HS-5 (cell line): ENCODE results near the gene RIMBP3B.
"Not testable (repeated sequence)": the region's sequence is repeated elsewhere in the genome, so short reads cannot be mapped to it uniquely, and the experiment has no call there.

Experiments
- DNase-seq: peaks from one replicate; pipeline ENCODE4 v3.0.0-alpha.2; 2012; ENCODE audit warnings: low read depth

RIMBP3B gene

DNA sequence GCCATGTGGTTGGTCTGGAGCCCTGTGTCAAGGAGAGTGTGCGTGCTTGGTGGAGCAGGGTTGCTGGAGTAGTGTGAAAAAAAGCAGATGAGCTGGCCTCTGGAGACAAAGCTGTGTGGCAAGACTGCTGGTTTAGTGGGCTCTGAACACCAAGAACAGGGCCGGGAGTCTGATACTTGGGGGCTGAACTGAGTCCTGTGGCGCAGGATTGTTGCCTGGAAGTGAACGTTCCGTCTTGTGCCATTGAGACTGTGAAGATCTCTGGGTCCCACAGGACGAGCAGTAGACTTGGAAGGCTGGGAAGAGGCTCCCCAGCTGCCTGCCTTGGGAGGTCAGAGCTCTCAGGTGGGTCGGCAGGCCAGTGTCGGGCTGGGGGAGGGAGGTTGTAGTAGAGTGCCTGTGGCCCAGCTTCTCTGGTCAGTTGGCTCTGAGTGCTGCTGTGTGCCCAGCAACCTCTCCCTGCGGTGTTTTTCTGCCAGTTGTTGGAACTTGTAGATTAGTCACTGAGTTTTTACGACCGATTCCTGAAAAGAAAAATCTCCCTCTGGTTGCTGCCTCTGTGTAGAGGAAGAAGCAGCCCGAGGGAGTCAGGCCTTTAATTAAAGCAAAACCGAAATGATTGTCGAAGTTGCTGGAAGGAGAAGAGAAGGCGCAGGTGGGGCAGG lies 35.6 kb downstream of the RIMBP3B start:
- DNase-seq, result not testable (repeated sequence)

DNA sequence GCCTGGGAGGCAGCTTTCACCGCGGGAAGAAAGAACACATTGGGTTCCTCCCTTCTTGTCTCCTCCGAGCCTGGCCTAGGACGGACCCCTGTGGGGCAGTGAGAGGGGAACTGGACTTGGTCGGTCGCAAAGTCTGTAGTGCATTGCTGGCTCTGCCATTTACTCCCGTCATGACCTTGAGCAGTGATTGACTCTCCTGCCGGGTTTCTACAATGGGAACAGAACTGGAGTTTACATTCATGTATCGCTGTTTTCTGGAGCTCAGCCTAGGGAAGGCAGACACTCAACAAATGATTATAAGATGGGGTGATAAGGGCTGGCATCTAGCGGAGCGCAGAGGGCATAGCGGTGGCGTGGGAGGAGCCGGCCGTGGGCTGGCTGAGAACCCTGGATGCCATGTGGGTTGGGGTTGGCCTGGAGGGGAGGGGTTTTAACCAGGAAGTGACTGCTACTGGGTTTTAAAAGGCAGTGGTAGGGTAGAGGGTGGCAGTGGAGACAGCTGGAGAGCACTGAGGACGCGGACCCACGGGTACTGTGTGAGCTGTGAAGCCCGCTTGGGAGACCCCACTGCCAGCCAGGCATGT lies 36.7 kb downstream of the RIMBP3B start:
- not testable (repeated sequence) for DNase-seq

DNA sequence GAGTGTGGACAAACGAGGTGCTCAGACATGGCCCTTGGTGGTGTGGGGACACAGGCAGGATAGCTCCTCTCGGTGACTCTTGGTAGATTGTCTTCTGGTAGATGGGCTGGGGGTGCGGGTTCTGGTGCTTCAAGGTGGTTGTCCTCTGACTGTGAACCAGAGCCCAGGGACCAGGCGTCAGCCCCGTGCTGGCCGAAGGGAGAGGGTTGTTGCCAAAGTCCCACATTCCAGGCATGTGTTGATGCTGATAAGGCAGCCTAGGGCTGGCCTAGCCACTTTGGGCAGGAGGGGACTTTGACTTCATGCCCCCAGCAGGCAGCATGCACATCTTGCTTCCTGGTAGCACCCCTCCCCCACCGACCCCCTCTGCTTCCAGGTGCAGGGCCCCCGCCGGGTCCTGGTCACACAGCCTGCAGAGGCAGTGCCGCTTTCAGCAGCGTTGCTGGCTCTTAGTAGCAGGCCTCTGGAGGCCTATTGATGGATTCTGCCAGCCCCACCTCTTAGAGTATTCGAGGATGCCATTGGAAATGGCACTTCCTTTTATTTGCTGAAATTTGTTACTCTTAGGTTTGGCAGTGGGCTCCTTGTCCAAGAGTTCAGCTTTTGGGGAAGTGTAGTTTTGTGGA lies 40.6 kb downstream of the RIMBP3B start:
- not testable (repeated sequence) for DNase-seq

DNA sequence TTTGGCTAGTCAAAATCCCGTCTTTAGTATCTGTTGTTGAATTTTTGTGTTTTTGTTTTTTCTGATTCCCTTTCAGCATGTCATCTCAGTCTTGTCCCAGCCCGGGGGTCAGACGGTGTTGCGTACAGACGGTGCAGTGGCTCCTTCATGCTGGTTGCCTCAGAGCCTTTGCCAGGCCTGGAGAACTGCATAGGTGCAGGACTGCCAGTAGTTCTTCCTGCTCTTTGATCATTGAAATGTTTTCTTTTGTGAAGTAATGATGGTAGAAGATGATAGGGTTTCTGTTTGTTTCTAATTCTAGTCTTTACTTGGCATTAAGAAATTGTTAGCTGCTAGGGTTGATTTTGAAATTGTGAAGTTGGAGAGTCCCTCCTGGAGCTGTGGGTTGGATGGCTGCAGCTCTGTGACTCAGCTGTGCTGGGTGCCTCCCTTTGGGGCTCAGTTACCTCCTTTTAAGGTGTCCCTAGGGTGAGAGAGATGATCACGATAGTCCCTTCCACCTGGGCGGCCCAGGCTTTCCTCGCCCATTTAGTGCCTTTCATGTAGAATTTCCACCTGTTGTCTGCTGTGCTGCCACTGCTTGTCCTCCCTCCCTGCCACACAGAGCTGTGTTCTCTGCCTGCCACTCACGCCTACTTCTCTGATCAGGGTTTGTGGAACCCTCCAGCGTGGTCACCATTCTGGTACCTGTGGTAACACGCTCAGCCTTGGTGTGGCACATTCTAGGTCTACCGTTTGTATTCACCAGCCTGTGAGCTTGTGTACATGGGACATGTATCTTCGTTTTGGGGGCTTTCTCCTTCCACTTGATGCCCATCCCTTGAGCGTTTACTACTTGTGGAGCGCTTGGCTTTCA lies 51.1 kb downstream of the RIMBP3B start:
- DNase-seq, result not testable (repeated sequence)

DNA sequence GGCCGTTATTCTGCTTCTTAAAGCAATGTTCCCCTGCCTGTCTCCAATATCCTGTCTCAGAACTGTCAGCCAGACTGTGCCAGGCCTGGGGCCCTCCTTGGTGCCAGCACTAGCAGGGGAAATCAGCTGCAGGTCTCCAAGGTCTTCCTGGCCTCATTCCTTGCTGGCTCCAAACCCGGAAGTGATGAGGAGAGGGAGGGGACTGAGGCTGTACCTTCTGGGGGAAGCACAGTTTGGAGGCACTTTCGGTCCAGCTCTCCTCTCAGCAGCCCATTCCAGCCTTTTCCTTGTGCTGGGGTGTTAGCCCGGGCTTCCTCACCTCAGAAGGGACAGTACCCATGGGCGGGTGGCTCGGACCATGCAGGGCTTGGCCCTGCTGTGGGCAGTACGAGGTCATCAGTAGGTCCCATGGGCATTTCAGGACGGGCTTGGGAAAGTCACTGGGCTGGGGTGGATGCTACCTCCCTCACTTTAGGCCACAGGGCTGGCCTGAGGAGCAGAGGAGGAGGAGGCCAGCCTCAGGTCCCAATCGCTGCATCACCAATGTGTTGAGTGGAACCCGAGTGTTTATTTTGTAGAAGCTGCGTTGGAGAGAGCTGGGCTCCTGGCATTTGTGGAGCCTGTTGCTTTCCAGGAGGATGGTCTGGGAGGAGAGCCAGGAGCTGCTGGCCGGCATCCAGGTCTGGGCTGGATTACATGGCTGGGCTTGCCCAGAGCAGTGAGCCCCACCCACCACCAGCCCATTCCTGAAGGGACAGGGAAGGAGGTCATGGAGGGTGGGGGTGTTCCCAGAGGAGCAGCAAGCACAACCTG lies 52.7 kb downstream of the RIMBP3B start:
- DNase-seq, result not testable (repeated sequence)

DNA sequence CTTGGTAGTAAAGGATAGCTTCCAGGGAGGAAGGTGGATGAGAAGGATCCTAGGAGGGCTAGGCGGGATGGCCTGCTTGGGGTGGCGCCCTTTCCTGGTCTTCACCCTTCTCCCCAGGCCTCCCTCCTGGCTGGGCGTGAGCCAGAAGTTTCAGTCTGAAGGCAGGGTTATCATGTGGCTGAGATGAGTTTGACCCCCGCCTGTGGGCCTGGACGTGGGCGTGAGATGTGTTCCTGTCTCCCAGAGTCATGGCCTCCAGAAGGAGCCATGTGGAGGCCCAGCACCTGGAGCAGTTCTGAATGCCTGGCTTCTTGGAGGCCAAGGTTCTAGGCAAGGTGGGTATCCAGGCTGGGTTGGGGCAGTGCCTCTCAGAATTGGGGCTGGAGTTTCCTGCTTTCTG lies 54.5 kb downstream of the RIMBP3B start:
- DNase-seq, result not testable (repeated sequence)
